Mesenchymal stem cell (in vitro differentiated cells and primary cell): ENCODE measurements around the gene CBLN1.

Source experiments
- DNase-seq: peaks from one replicate; pipeline ENCODE4 v3.0.0-alpha.2; 2013
- H2AFZ ChIP-seq: one replicate; pipeline ENCODE4 v1.6.1; 2013; ENCODE audit warnings: low read depth, mild to moderate bottlenecking, control low read depth, inconsistent platforms, low read length, moderate library complexity
- H2AK5ac ChIP-seq: 2 replicates; pipeline ENCODE4 v1.6.1; 2013; ENCODE audit warnings: low read length, moderate library complexity, mild to moderate bottlenecking, inconsistent platforms; ENCODE audit not compliant: severe bottlenecking
- H2BK120ac ChIP-seq: one replicate; pipeline ENCODE4 v1.6.1; 2013; ENCODE audit warnings: low read depth, mild to moderate bottlenecking, inconsistent platforms, low read length, moderate library complexity
- H2BK12ac ChIP-seq, 2 experiments: one replicate each; pipeline ENCODE4 v1.6.1; 2013; ENCODE audit warnings: inconsistent platforms in 2 of 2, low read length in 2 of 2, mild to moderate bottlenecking in 2 of 2, moderate library complexity in 2 of 2, control low read depth in 1 of 2
- H2BK15ac ChIP-seq: one replicate; pipeline ENCODE4 v1.6.1; 2013; ENCODE audit warnings: mild to moderate bottlenecking, low read depth, inconsistent platforms; ENCODE audit not compliant: poor library complexity, severe bottlenecking
- H2BK5ac ChIP-seq: 2 replicates; pipeline ENCODE4 v1.6.1; 2013; ENCODE audit warnings: low read depth, mild to moderate bottlenecking, low read length, control low read depth, inconsistent platforms; ENCODE audit not compliant: poor library complexity, severe bottlenecking
- H3K14ac ChIP-seq, 2 experiments: one replicate each; pipeline ENCODE4 v1.6.1; 2013; ENCODE audit warnings: inconsistent platforms in 2 of 2, low read length in 2 of 2, control low read depth in 1 of 2, mild to moderate bottlenecking in 1 of 2, moderate library complexity in 1 of 2
- H3K18ac ChIP-seq, 2 experiments: one replicate each; pipeline ENCODE4 v1.6.1; 2013; ENCODE audit warnings: inconsistent platforms in 2 of 2, low read length in 2 of 2, control low read depth in 1 of 2, low read depth in 1 of 2, mild to moderate bottlenecking in 1 of 2
- H3K23ac ChIP-seq, 2 experiments: one replicate each; pipeline ENCODE4 v1.6.1; 2013; ENCODE audit warnings: inconsistent platforms in 2 of 2, low read length in 2 of 2, mild to moderate bottlenecking in 2 of 2, moderate library complexity in 2 of 2, control low read depth in 1 of 2
- H3K27ac ChIP-seq: 2 replicates; pipeline ENCODE4 v1.5.1; 2013; ENCODE audit warnings: mild to moderate bottlenecking, moderate library complexity, low read length, control low read depth, inconsistent platforms; ENCODE audit not compliant: poor library complexity, severe bottlenecking
- H3K27me3 ChIP-seq, 2 experiments: 2 replicates each; pipeline versions ENCODE4 v1.6.1 to v1.7.0; 2013; ENCODE audit warnings: low read length in 2 of 2, mild to moderate bottlenecking in 2 of 2, moderate library complexity in 2 of 2, control low read depth in 1 of 2, inconsistent platforms in 1 of 2; ENCODE audit not compliant: control insufficient read depth in 1 of 2, insufficient read depth in 1 of 2
- H3K36me3 ChIP-seq, 2 experiments: 2 replicates each; pipeline versions ENCODE4 v1.6.1 to v1.7.0; 2013; ENCODE audit warnings: low read length in 2 of 2, control low read depth in 1 of 2, inconsistent platforms in 1 of 2, low read depth in 1 of 2, mild to moderate bottlenecking in 1 of 2; ENCODE audit not compliant: insufficient read depth in 2 of 2, control insufficient read depth in 1 of 2
- H3K4ac ChIP-seq, 2 experiments: one replicate each; pipeline ENCODE4 v1.6.1; 2013; ENCODE audit warnings: inconsistent platforms in 2 of 2, low read length in 2 of 2, mild to moderate bottlenecking in 2 of 2, moderate library complexity in 2 of 2, control low read depth in 1 of 2, low read depth in 1 of 2
- H3K4me1 ChIP-seq: 2 replicates; pipeline ENCODE4 v1.6.1; 2013; ENCODE audit warnings: low read depth, low read length, control low read depth; ENCODE audit not compliant: control insufficient read depth, insufficient read depth
- H3K4me2 ChIP-seq: 2 replicates; pipeline ENCODE4 v1.6.1; 2013; ENCODE audit warnings: low read length, mild to moderate bottlenecking, inconsistent platforms; ENCODE audit not compliant: poor library complexity, severe bottlenecking
- H3K4me3 ChIP-seq, 2 experiments: 2 replicates each; pipeline versions ENCODE4 v1.5.1 to v1.7.0; 2013; ENCODE audit warnings: low read length in 2 of 2, mild to moderate bottlenecking in 2 of 2, control low read depth in 1 of 2, low read depth in 1 of 2; ENCODE audit not compliant: insufficient read depth in 1 of 2
- H3K79me1 ChIP-seq: replicated peaks from 2 replicates; pipeline ENCODE4 v1.6.1; 2013; ENCODE audit warnings: mild to moderate bottlenecking, control low read depth, low read length, inconsistent platforms; ENCODE audit not compliant: poor library complexity, severe bottlenecking
- H3K9ac ChIP-seq: 2 replicates; pipeline ENCODE4 v1.7.0; 2013; ENCODE audit warnings: mild to moderate bottlenecking, low read length, moderate library complexity
- H3K9me3 ChIP-seq: 2 replicates; pipeline ENCODE4 v1.7.0; 2013; ENCODE audit warnings: mild to moderate bottlenecking, low read length; ENCODE audit not compliant: control insufficient read depth
- H4K8ac ChIP-seq: one replicate; pipeline ENCODE4 v1.6.1; 2013; ENCODE audit warnings: inconsistent platforms, mild to moderate bottlenecking, low read length, moderate library complexity
- H4K91ac ChIP-seq: one replicate; pipeline ENCODE4 v1.6.1; 2013; ENCODE audit warnings: mild to moderate bottlenecking, low read length, inconsistent platforms
- WGBS: methylation state at CpG from one replicate; pipeline ENCODE4 v1.1.7; 2013; ENCODE audit warnings: mixed read lengths; 5-methylcytosine and 5-hydroxymethylcytosine counted together

CBLN1 gene

GRCh38 chr16:49307176-49307575 lies 25.5 kb upstream of the CBLN1 start:
- Histone ChIP-seq H3K9ac (no peak overlapping the region), H3K4me2 (no peak overlapping the region), H3K36me3 (no peaks in the 10 kb centered on the region), H2AK5ac (no peak overlapping the region), H4K8ac (no peak overlapping the region), H3K27ac (no peak overlapping the region), H3K4me1 (no peaks in the 10 kb centered on the region), H3K9me3 (no peaks in the 10 kb centered on the region), H4K91ac (no peak overlapping the region), H3K4me3 (no peak overlapping the region), H2BK120ac (no peak overlapping the region), H2BK5ac (no peak overlapping the region), H2BK12ac (no peak overlapping the region), H2BK15ac (no peak overlapping the region), H3K4ac (no peak overlapping the region), H2AFZ (no peak overlapping the region), H3K14ac (no peak overlapping the region), H3K27me3 (no peaks in the 10 kb centered on the region), H3K18ac (no peak overlapping the region), H3K23ac (no peak overlapping the region), H3K79me1 (no peaks in the 10 kb centered on the region)
- WGBS: 48% methylated on average over 2 of the region's 2 CpGs
- DNase-seq: no peak

- H3K18ac ChIP-seq: no peak overlapping the region
- H3K14ac ChIP-seq: no peak overlapping the region
- H3K27me3 ChIP-seq: no peaks in the 10 kb centered on the region
- H3K4ac ChIP-seq: no peak overlapping the region
- no peak overlapping the region for H3K4me3 ChIP-seq
- H2AK5ac ChIP-seq: no peak overlapping the region
- H2BK120ac ChIP-seq: no peak overlapping the region
- H3K9me3 ChIP-seq: no peaks in the 10 kb centered on the region
- no peak overlapping the region for H4K91ac ChIP-seq
- H3K4me1 ChIP-seq: no peaks in the 10 kb centered on the region
- H3K27ac ChIP-seq: no peak overlapping the region
- no peaks in the 10 kb centered on the region for H3K79me1 ChIP-seq
- no peak overlapping the region for H3K23ac ChIP-seq
- H2BK5ac ChIP-seq: no peak overlapping the region
- DNase-seq: no peak
- no peaks in the 10 kb centered on the region for H3K36me3 ChIP-seq
- no peak overlapping the region for H3K4me2 ChIP-seq
- H2BK15ac ChIP-seq: no peak overlapping the region
- no peak overlapping the region for H2AFZ ChIP-seq
- no peak overlapping the region for H4K8ac ChIP-seq
- no peak overlapping the region for H3K9ac ChIP-seq
- no peak overlapping the region for H2BK12ac ChIP-seq
These were observed 23.8 kb upstream of the CBLN1 start for GRCh38 chr16:49305406-49305805.

GRCh38 chr16:49292413-49292812 lies 10.8 kb upstream of the CBLN1 start:
- Histone ChIP-seq H3K79me1 (no peaks in the 10 kb centered on the region), H2BK12ac (no peak overlapping the region), H3K14ac (no peak overlapping the region), H3K9me3 (no peaks in the 10 kb centered on the region), H3K4me3 (no peak overlapping the region), H3K27ac (no peak overlapping the region), H3K18ac (no peak overlapping the region), H2BK5ac (no peak overlapping the region), H2BK15ac (no peak overlapping the region), H2BK120ac (no peak overlapping the region), H3K9ac (no peak overlapping the region), H4K91ac (no peak overlapping the region), H2AFZ (no peak overlapping the region), H3K27me3 (peaks cover 0 to 13% of the 10 kb centered on the region in 2 experiments), H3K4ac (no peak overlapping the region), H2AK5ac (no peak overlapping the region), H3K36me3 (no peaks in the 10 kb centered on the region), H3K23ac (no peak overlapping the region), H3K4me2 (no peak overlapping the region), H4K8ac (no peak overlapping the region), H3K4me1 (no peaks in the 10 kb centered on the region)
- no peak for DNase-seq
- no CpG with 5 or more reads among the region's 2 CpGs for WGBS

GRCh38 chr16:49287572-49287971 lies 5.9 kb upstream of the CBLN1 start:
- Histone ChIP-seq H3K27me3 (peaks cover 25 to 42% of the 10 kb centered on the region in 2 experiments), H3K14ac (no peak overlapping the region), H3K9ac (no peak overlapping the region), H3K4me2 (no peak overlapping the region), H3K27ac (no peak overlapping the region), H3K18ac (no peak overlapping the region), H2BK15ac (no peak overlapping the region), H4K8ac (no peak overlapping the region), H3K4ac (no peak overlapping the region), H3K9me3 (no peaks in the 10 kb centered on the region), H2BK12ac (no peak overlapping the region), H3K4me3 (no peak overlapping the region), H2BK120ac (no peak overlapping the region), H3K23ac (no peak overlapping the region), H4K91ac (no peak overlapping the region), H3K36me3 (no peaks in the 10 kb centered on the region), H3K79me1 (no peaks in the 10 kb centered on the region), H3K4me1 (peaks cover 7% of the 10 kb centered on the region), H2BK5ac (no peak overlapping the region), H2AFZ (no peak overlapping the region), H2AK5ac (no peak overlapping the region)
- 5% methylated on average over 2 of the region's 3 CpGs for WGBS
- DNase-seq: no peak
